Small intestine (tissue), 7 donors: ENCODE measurements around the gene PTPRJ. TPM values are rescaled to one million over a fixed set of nuclear protein-coding genes. Genes with fewer than 3 reads are reported as not detected.

Source experiments
- DNase-seq, 2 donors: peaks; one replicate each; pipeline versions ENCODE4 v3.0.0 to v3.0.0-alpha.2; 2013
- FAIRE-seq: peaks from 2 replicates; lab custom pipeline; 2012; peaks lifted over from hg19 to GRCh38; lab: Jason Lieb, UNC
- H3K27ac ChIP-seq, 3 donors: one replicate each; pipeline ENCODE4 v1.5.1; 2013; ENCODE audit warnings: low read length in 2 of 3, mild to moderate bottlenecking in 2 of 3, control low read depth in 1 of 3, inconsistent platforms in 1 of 3, low read depth in 1 of 3, moderate library complexity in 1 of 3
- H3K27me3 ChIP-seq, 3 donors: one replicate each; pipeline ENCODE4 v1.6.1; 2013; ENCODE audit warnings: low read length in 3 of 3, inconsistent platforms in 1 of 3; ENCODE audit not compliant: control insufficient read depth in 3 of 3, insufficient read depth in 3 of 3
- H3K36me3 ChIP-seq, 3 donors: one replicate each; pipeline ENCODE4 v1.6.1; 2013; ENCODE audit warnings: low read length in 3 of 3, inconsistent platforms in 1 of 3, low read depth in 1 of 3, mild to moderate bottlenecking in 1 of 3, moderate library complexity in 1 of 3; ENCODE audit not compliant: control insufficient read depth in 3 of 3, insufficient read depth in 2 of 3
- H3K4me1 ChIP-seq, 3 donors: one replicate each; pipeline ENCODE4 v1.6.1; 2013; ENCODE audit warnings: low read length in 2 of 3, inconsistent platforms in 1 of 3, low read depth in 1 of 3, mild to moderate bottlenecking in 1 of 3, moderate library complexity in 1 of 3; ENCODE audit not compliant: control insufficient read depth in 3 of 3, insufficient read depth in 2 of 3
- H3K4me3 ChIP-seq, 3 donors: one replicate each; pipeline ENCODE4 v1.5.1; 2013; ENCODE audit warnings: low read length in 3 of 3, control low read depth in 1 of 3, inconsistent platforms in 1 of 3, low read depth in 1 of 3, mild to moderate bottlenecking in 1 of 3, moderate library complexity in 1 of 3
- H3K9me3 ChIP-seq, 2 donors: one replicate each; pipeline ENCODE4 v1.6.1; 2013; ENCODE audit warnings: low read depth in 1 of 2, low read length in 1 of 2; ENCODE audit not compliant: control insufficient read depth in 2 of 2, insufficient read depth in 1 of 2
- WGBS, 3 donors: extraction: QIAGEN DNeasy Blood & Tissue Kit; methylation state at CpG; one replicate each; pipeline ENCODE4 v1.1.7; 2013; 5-methylcytosine and 5-hydroxymethylcytosine counted together
- polyA plus RNA-seq, 4 donors: library from polyadenylated mRNA; stranded (reverse) in 3 of 4; unstranded in 1 of 4; fragments of 200-250 nt in 3 of 4; fragments of 120-200 nt in 1 of 4; gene quantifications; one replicate each; pipeline versions ENCODE4 v1.2.1 to v1.2.3, GENCODE V29; 2013
- donor health status: healthy with polysubstance abuse.
- donor health status: control.
- donor health status: control.
- donor health status: Bipolar disorder and iron deficiency.
- donor health status: healthy.

Gene PTPRJ
- polyA plus RNA-seq, 4 donors, result 4.9 to 31.4 (median 7.3) TPM

DNA sequence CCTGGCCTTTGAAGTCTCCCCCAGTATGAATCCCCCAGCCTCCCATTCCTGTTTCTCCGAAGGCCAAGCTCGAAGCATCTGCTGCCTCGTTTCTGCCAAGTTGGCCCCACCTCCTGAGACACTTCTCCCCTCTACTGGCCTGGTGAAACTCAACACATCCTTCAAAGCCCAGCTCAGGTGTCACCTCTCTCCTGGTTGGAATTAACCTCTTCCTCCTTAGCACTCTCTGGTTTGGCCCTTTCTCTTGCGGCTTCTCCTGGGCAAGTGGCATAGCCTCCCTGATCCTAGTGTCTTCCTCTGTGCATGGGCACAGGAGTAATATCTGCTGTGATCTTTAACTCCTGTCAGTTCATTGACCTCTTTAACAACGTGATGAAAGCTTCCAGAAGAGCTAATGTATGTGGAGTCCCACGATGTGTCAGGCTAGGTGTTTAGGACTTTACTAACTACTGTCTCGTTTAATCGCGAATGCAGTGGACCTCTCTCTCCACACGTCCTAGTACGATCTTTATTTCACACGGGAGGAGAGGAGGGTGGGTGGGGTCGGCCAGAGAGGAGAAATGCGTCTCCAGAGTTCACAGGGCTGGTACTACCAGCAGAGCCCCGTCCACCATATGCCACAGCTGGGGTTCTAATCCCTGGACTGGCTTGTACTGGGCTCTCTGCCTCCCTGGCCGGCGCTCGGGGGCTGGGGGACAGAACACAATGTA is 826 bp upstream of the PTPRJ start:
- WGBS, 3 donors, result 25 to 38% (median 36%) methylated on average over 18 of the region's 18 CpGs
- DNase-seq, result peak in 1 of 2 donors; percentile 72

DNA sequence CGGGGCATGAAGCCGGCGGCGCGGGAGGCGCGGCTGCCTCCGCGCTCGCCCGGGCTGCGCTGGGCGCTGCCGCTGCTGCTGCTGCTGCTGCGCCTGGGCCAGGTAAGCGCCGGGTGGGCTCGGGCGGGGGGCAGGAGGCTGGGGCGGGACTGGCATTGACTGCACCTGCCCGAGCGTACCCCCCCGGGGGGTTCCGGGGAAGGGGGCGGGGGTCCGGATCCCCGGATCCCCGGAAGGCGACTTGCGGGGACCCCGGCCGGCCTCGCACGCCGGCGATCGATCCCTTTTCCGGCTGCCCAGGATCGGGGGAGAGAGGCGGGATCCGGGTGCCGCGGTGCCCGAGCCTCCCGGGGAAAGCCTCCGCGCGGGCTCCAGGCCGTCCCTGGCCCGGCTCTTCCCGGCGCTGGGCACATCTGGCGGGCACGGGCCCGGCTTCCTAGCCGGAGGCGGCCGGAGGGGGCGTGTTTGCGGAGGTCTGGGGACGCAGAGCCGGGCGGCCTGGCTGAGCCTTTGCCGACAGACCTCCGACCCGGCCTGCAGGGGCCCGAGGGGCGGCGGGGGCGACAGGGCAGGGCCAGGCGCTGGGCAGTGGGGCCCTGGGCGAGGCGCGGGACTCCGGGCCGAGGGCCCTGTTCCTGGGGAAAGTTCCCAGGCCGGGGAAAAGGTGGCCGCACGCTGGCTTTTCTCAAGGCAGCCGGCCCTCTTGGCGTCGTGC is 705 bp downstream of the PTPRJ start:
- DNase-seq, result peak; percentile 35 to 78
- 1% methylated on average over 26 to 82 of the region's 82 CpGs for WGBS, 3 donors
- no peak for FAIRE-seq
- Histone ChIP-seq H3K36me3 (peaks cover 0 to 5% (median 0%) of the 10 kb centered on the region in 3 donors), H3K27ac (peak overlapping the region; percentile 70 to 89 (median 72)), H3K9me3 (no peaks in the 10 kb centered on the region), H3K4me1 (peaks cover 3 to 32% (median 4%) of the 10 kb centered on the region in 3 donors), H3K4me3 (peak overlapping the region; percentile 60 to 98 (median 80)), H3K27me3 (no peaks in the 10 kb centered on the region)

More for the DNA sequence above, 826 bp upstream of the PTPRJ start:
- peaks cover 0 to 5% (median 0%) of the 10 kb centered on the region in 3 donors for H3K36me3 ChIP-seq
- H3K27ac ChIP-seq, result peak overlapping the region in 1 of 3 donors; percentile 71
- no peaks in the 10 kb centered on the region for H3K27me3 ChIP-seq
- no peak for FAIRE-seq
- peaks cover 3 to 29% (median 3%) of the 10 kb centered on the region in 3 donors for H3K4me1 ChIP-seq
- H3K9me3 ChIP-seq, result no peaks in the 10 kb centered on the region
- H3K4me3 ChIP-seq, result peak overlapping the region; percentile 61 to 98 (median 80)

DNA sequence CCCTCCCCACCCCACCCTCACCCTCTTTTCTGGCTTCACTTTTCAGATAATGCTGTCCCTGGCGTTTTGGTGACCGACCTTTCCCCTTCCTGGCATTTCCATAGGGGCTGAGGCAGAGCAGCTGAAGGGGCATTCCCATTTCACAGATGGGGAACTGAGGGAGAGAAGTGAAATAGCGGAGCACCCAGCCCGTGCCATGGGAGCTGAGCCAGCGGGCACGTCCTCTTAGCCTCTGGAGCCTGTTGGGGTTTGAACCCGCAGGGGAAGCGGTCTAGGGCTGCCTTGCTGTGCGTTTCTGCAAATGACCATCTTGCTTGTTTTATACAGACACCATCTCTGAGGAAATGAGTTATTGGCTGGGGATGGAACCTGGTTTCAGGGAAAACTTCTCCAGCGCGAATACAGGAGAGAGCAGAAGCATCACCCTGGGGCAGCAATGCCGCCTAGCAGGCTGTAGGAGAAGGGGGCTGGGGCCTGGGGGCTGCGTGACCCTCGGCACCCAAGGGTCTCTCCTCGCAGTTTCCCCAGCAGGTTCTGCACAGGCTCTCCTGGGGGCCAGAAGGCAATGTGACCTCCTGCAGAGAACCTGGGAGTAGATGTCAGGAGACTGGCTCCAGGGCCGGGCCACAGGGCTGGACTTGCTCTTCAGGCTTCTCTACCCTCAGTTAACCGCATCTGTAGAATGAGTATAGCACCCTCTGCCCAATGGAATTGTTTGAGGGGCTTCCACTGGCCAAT is 1.5 kb downstream of the PTPRJ start:
- FAIRE-seq, result no peak
- H3K27ac ChIP-seq, result peak overlapping the region; percentile 26 to 89 (median 70)
- H3K27me3 ChIP-seq, result no peaks in the 10 kb centered on the region
- no peak for DNase-seq
- peak overlapping the region; percentile 60 to 98 (median 80) for H3K4me3 ChIP-seq
- H3K9me3 ChIP-seq, result no peaks in the 10 kb centered on the region
- H3K36me3 ChIP-seq, result peaks cover 0 to 5% (median 0%) of the 10 kb centered on the region in 3 donors
- 40 to 53% (median 47%) methylated on average over 17 of the region's 17 CpGs for WGBS, 3 donors
- peaks cover 3 to 40% (median 6%) of the 10 kb centered on the region in 3 donors for H3K4me1 ChIP-seq

DNA sequence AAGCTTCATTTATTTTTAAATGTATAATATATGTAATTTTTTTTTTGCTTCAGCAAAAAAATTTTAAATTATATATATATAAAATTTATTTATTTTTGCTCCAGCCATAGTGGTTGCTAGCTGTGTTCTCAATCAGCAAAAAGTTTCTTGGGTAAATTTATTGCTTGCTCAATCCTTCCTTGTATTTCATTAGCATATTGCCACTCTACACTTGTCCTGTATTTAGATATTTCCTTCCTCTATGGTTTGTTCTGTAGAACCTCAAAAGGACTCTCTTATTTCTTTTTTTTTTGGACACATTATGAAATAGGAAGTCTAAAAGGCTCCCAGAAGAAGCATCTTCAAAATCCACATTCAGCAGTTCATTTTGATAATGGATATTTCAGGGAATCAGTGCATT is 2.3 kb downstream of the PTPRJ start:
- FAIRE-seq (no peak), DNase-seq (no peak)
- Histone ChIP-seq H3K4me3 (no peak overlapping the region), H3K27me3 (no peaks in the 10 kb centered on the region), H3K4me1 (peaks cover 3 to 48% (median 12%) of the 10 kb centered on the region in 3 donors), H3K27ac (peak overlapping the region in 2 of 3 donors; percentile 37 to 75), H3K9me3 (no peaks in the 10 kb centered on the region), H3K36me3 (peaks cover 0 to 7% (median 0%) of the 10 kb centered on the region in 3 donors)

DNA sequence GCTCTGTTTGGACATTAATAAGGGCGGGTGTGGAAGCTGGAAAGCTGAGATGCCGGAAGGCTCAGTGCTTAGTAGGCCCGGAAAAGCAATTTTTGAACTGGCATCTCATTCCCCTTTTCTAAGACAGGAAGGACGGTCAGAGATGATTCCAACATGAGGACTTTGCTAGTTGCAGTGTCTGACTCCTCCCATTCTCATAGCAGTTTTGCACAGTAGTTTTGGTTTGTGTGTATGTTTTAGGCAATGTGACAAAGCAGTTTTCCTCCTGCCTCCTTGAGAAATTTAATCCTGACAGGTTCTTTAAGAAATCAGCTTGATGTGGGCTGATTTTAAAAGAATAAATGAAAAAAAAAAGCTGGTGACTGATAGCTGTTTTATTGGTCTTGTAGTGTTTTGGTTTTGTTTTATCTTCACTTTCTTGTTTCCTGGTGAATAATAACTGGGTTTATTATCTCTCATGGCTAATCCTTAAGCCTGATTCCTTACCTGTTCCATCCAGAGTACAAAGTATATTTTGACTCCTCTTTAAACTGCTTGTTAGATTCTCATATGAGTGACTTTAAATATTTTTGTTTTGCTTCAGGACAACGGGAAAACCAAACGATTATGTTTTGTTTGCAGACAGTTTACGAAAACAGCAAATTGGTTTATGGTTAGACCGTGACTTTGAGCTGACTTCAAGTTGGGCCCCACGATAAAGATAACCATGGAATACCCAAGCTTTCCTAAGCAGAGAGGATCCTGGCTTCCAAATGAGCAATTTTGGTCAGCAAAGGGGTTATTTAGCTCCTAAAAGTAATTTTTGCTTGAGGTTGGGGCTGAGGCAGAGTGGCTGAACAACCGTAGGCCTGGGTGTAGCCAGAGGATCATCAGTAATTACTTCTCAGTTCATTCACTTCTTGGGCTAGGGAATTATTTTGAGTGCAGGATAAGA is 3.4 kb downstream of the PTPRJ start:
- Histone ChIP-seq H3K4me1 (peaks cover 3 to 51% (median 12%) of the 10 kb centered on the region in 3 donors), H3K36me3 (peaks cover 0 to 7% (median 0%) of the 10 kb centered on the region in 3 donors), H3K9me3 (no peaks in the 10 kb centered on the region), H3K27me3 (no peaks in the 10 kb centered on the region), H3K4me3 (peak overlapping the region in 1 of 3 donors; percentile 13), H3K27ac (peak overlapping the region; percentile 52 to 75 (median 72))
- no peak for FAIRE-seq
- peak; percentile 68 to 74 for DNase-seq
- WGBS, 3 donors, result 22 to 56% (median 30%) methylated on average over 10 of the region's 10 CpGs

DNA sequence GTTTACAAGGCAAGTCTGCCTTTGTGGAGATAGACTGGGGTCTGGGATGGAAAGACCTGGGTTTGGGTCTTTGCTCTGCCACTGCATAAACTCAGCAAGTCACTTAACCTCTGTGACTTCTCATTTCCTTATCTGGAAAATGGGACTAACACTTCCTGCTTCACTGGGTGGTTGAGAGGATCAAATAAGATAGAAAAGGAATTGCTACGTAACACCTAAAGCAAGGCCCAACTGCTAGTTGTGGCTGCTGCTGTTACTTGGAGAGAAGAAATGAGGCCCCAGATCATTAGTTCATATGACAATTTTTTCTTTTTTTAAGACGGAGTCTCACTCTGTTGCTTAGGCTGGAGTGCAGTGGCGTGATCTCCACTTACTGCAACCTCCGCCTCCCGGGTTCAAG is 5.9 kb downstream of the PTPRJ start:
- Histone ChIP-seq H3K27ac (peak overlapping the region; percentile 43 to 73 (median 62)), H3K9me3 (no peaks in the 10 kb centered on the region), H3K36me3 (peaks cover 0 to 7% (median 0%) of the 10 kb centered on the region in 3 donors), H3K4me1 (peaks cover 0 to 61% (median 14%) of the 10 kb centered on the region in 3 donors), H3K27me3 (no peaks in the 10 kb centered on the region), H3K4me3 (no peak overlapping the region)
- FAIRE-seq (no peak), DNase-seq (peak in 1 of 2 donors; percentile 67)
- WGBS, 3 donors, result 77 to 92% (median 84%) methylated on average over 5 of the region's 5 CpGs

DNA sequence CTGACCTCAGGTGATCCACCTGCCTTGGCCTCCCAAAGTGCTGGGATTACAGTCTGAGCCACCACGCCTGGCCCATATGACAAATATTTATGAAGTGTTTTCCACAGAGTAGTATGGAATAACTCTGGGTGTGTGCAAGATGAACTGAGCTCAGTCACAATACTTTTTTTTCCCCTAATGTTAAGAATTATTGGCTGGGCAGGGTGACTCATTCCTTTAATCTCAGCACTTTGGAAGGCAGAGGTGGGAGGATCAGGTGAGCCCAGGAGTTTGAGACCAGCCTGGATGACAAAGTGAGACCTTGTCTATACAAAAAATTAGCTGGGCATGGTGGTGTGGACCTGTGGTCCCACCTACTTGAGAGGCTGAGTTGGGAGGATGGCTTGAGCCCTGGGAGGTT is 6.4 kb downstream of the PTPRJ start:
- DNase-seq (peak; percentile 69 to 72), FAIRE-seq (no peak)
- Histone ChIP-seq H3K9me3 (no peaks in the 10 kb centered on the region), H3K36me3 (peaks cover 0 to 5% (median 0%) of the 10 kb centered on the region in 3 donors), H3K4me3 (no peak overlapping the region), H3K4me1 (peaks cover 0 to 64% (median 18%) of the 10 kb centered on the region in 3 donors), H3K27ac (peak overlapping the region; percentile 43 to 73 (median 62)), H3K27me3 (no peaks in the 10 kb centered on the region)
- 17 to 69% (median 45%) methylated on average over 1 of the region's 1 CpG for WGBS, 3 donors
